CD4-positive, alpha-beta T cell (primary cell): Measurements from ENCODE around the gene AFDN. TPM values are rescaled to one million over a fixed set of nuclear protein-coding genes. Genes with fewer than 3 reads are reported as not detected.

Source experiments
- ATAC-seq: fragments of 200-7000 bp; cut with Tn5 transposase; one replicate; pipeline ENCODE4 v1.10.0; 2022; ENCODE audit warnings: mild to moderate bottlenecking; ENCODE audit not compliant: poor library complexity
- CTCF ChIA-PET: fragments of 350-600 bp; sonication (Branson Sonifier 250); formaldehyde crosslinking; loops from one replicate; lab custom pipeline; 2021; ENCODE audit warnings: antibody characterized with exemption, inconsistent platforms; lab: Charles Lee
- POLR2A ChIA-PET: fragments of 350-600 bp; sonication (Branson Sonifier 250); formaldehyde crosslinking; loops from one replicate; lab custom pipeline; 2021; ENCODE audit warnings: antibody characterized with exemption, inconsistent platforms; lab: Charles Lee
- DNase-seq, 14 experiments: peaks; one replicate each; pipeline ENCODE4 v3.0.0-alpha.2; 2013 to 2020; ENCODE audit warnings: mixed read lengths in 2 of 14
- H3K27ac ChIP-seq, 2 donors: one replicate each; pipeline versions ENCODE4 v1.5.1 to v1.7.0; 2013; ENCODE audit warnings: low read length in 2 of 2, low read depth in 1 of 2, mild to moderate bottlenecking in 1 of 2
- H3K27me3 ChIP-seq, 2 experiments: 1 replicate in 1 of 2; 2 replicates in 1 of 2; pipeline versions ENCODE4 v1.6.1 to v1.7.0; 2013; ENCODE audit warnings: low read length in 2 of 2, control low read depth in 1 of 2, mild to moderate bottlenecking in 1 of 2, moderate library complexity in 1 of 2; ENCODE audit not compliant: insufficient read depth in 2 of 2, control insufficient read depth in 1 of 2
- H3K36me3 ChIP-seq: one replicate; pipeline ENCODE4 v1.6.1; 2013; ENCODE audit warnings: low read length, control low read depth; ENCODE audit not compliant: insufficient read depth
- H3K4me1 ChIP-seq: one replicate; pipeline ENCODE4 v1.6.1; 2013; ENCODE audit warnings: low read length, control low read depth; ENCODE audit not compliant: insufficient read depth
- H3K4me3 ChIP-seq: one replicate; pipeline ENCODE4 v1.5.1; 2013; ENCODE audit warnings: mild to moderate bottlenecking, low read length, moderate library complexity
- H3K9me3 ChIP-seq, 2 experiments: 1 replicate in 1 of 2; 2 replicates in 1 of 2; pipeline versions ENCODE4 v1.6.1 to v1.7.0; 2013; ENCODE audit warnings: low read length in 2 of 2, mild to moderate bottlenecking in 2 of 2, control low read depth in 1 of 2, moderate library complexity in 1 of 2; ENCODE audit not compliant: control insufficient read depth in 1 of 2, insufficient read depth in 1 of 2
- H3K27ac Mint-ChIP-seq: one replicate; pipeline ENCODE4 v1.8.0; 2020; ENCODE audit warnings: mixed read lengths
- H3K27me3 Mint-ChIP-seq: one replicate; pipeline ENCODE4 v1.8.0; 2021; ENCODE audit warnings: mixed read lengths
- H3K36me3 Mint-ChIP-seq: one replicate; pipeline ENCODE4 v1.8.0; 2021; ENCODE audit warnings: low read depth, mixed read lengths
- H3K4me1 Mint-ChIP-seq: one replicate; pipeline ENCODE4 v1.8.0; 2021; ENCODE audit warnings: low read depth, mixed read lengths
- H3K4me3 Mint-ChIP-seq: one replicate; pipeline ENCODE4 v1.8.0; 2020; ENCODE audit warnings: mild to moderate bottlenecking, mixed read lengths
- H3K9me3 Mint-ChIP-seq: one replicate; pipeline ENCODE4 v1.8.0; 2020; ENCODE audit warnings: mixed read lengths
- CTCF ChIP-seq: fragments of 200-600 bp; IDR thresholded peaks from one replicate; pipeline ENCODE4 v1.8.0; 2022; ENCODE audit warnings: antibody characterized with exemption, mild to moderate bottlenecking
- intact Hi-C, 2 experiments: fragments of 100-400 bp; cut with DNase I in 1 of 2; cut with micrococcal nuclease in 1 of 2; formaldehyde crosslinking; loops; one replicate each; pipeline versions ENCODE4 v1.15.1 to v1.9.0; 2023 to 2025; cut with DNase I, micrococcal nuclease
- total RNA-seq, 174 experiments: library from RNA in 2 of 174; stranded (reverse) in 2 of 174; gene quantifications; one replicate each; pipeline ENCODE4 v1.2.3 and lab custom pipeline; 2021 to 2026

The AFDN gene
- total RNA-seq, 2 experiments from 2014 or later: 9.1 to 10.2 TPM

- Histone ChIP-seq H3K27ac (no peak overlapping the region), H3K4me3 (no peak overlapping the region), H3K9me3 (peaks cover 0 to 37% of the 10 kb centered on the region in 2 experiments), H3K4me1 (no peaks in the 10 kb centered on the region), H3K36me3 (no peaks in the 10 kb centered on the region), H3K27me3 (peaks cover 0 to 6% of the 10 kb centered on the region in 2 experiments)
- peaks cover 6% of the 10 kb centered on the region for H3K27me3 Mint-ChIP-seq
- ChIA-PET POLR2A (no interaction called here), CTCF (no interaction called here)
- H3K27ac Mint-ChIP-seq: no peak overlapping the region
- intact Hi-C loops: no loop called here
- no peaks in the 10 kb centered on the region for H3K4me1 Mint-ChIP-seq
- no peak overlapping the region for H3K4me3 Mint-ChIP-seq
- H3K36me3 Mint-ChIP-seq: no peaks in the 10 kb centered on the region
- no peak for TF ChIP-seq CTCF
- H3K9me3 Mint-ChIP-seq: no peaks in the 10 kb centered on the region
- ATAC-seq (no peak), DNase-seq (no peak)
Observed at GRCh38 chr6:167993169-167993568, 166.5 kb downstream of the AFDN start.

GRCh38 chr6:167993831-167994230, 167.1 kb downstream of the AFDN start:
- Mint-ChIP-seq H3K27ac (no peak overlapping the region), H3K4me1 (no peaks in the 10 kb centered on the region), H3K9me3 (no peaks in the 10 kb centered on the region), H3K4me3 (no peak overlapping the region), H3K27me3 (peaks cover 6% of the 10 kb centered on the region), H3K36me3 (no peaks in the 10 kb centered on the region)
- ATAC-seq (no peak), DNase-seq (no peak)
- TF ChIP-seq CTCF: no peak
- no peak overlapping the region for H3K4me3 ChIP-seq
- intact Hi-C loops: no loop called here
- H3K4me1 ChIP-seq: no peaks in the 10 kb centered on the region
- no peaks in the 10 kb centered on the region for H3K36me3 ChIP-seq
- H3K9me3 ChIP-seq: peaks cover 0 to 36% of the 10 kb centered on the region in 2 experiments
- H3K27ac ChIP-seq: no peak overlapping the region
- peaks cover 0 to 6% of the 10 kb centered on the region in 2 experiments for H3K27me3 ChIP-seq
- CTCF ChIA-PET: no interaction called here
- POLR2A ChIA-PET: no interaction called here

GRCh38 chr6:167995302-167995701, 168.6 kb downstream of the AFDN start:
- H3K27ac Mint-ChIP-seq: no peak overlapping the region
- H3K9me3 ChIP-seq: peaks cover 0 to 22% of the 10 kb centered on the region in 2 experiments
- no peaks in the 10 kb centered on the region for H3K9me3 Mint-ChIP-seq
- no peaks in the 10 kb centered on the region for H3K36me3 ChIP-seq
- H3K27me3 ChIP-seq: peaks cover 0 to 6% of the 10 kb centered on the region in 2 experiments
- intact Hi-C loops: no loop called here
- peaks cover 6% of the 10 kb centered on the region for H3K27me3 Mint-ChIP-seq
- CTCF ChIA-PET: no interaction called here
- no peak for TF ChIP-seq CTCF
- H3K27ac ChIP-seq: no peak overlapping the region
- POLR2A ChIA-PET: no interaction called here
- no peaks in the 10 kb centered on the region for H3K4me1 ChIP-seq
- H3K4me1 Mint-ChIP-seq: no peaks in the 10 kb centered on the region
- no peak for DNase-seq
- no peak for ATAC-seq
- H3K4me3 Mint-ChIP-seq: no peak overlapping the region
- no peaks in the 10 kb centered on the region for H3K36me3 Mint-ChIP-seq
- no peak overlapping the region for H3K4me3 ChIP-seq
